ENCODE data around the gene ZNF699. TPM values are rescaled to one million over a fixed set of nuclear protein-coding genes. Genes with fewer than 3 reads are reported as not detected.
"Not testable (repeated sequence)": the region's sequence is repeated elsewhere in the genome, so short reads cannot be mapped to it uniquely, and the experiment has no call there.

The ZNF699 gene
- polyA plus RNA-seq, 1 donor (not counting 4 experiments of a cell fraction or from before 2014, with no cell fraction given): 3.7 TPM

DNA sequence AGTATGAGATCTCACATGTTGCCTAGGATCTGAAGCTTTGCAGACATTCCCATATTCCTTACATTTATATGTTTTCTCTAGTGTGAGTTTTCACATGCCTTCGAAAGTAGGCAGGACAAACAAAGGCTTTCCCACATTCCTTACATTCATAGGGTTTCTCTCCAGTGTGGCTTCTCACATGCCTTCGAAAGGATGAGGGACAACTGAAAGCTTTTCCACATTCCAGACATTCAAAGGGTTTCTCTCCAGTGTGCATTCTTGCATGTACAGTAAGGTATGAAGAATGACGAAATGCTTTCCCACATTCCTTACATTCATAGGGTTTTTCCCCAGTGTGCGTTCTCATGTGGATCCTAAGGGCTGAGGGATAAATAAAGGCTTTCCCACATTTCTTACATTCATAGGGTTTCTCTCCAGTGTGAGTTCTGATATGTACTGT, 14.2 kb downstream of the ZNF699 start:
- Histone ChIP-seq H3K36me3 (ENCODE audit: control insufficient read depth in 2 of 2, extremely low read depth in 1 of 2, insufficient read depth in 2 of 2, low read length in 2 of 2) (peaks cover 15 to 24% of the 10 kb centered on the region in 2 experiments), H3K4me1 (ENCODE audit: control insufficient read depth, extremely low read depth, insufficient read depth, low read length) (no peaks in the 10 kb centered on the region), H3K4me2 (ENCODE audit: control insufficient read depth, extremely low read depth, insufficient read depth, low read depth, low read length) (no peak overlapping the region), H3K4me3 (ENCODE audit: control insufficient read depth in 2 of 3, extremely low read depth in 1 of 3, insufficient read depth in 2 of 3, low read depth in 1 of 3, low read length in 3 of 3) (no peak overlapping the region), H3K27ac (ENCODE audit: control insufficient read depth, insufficient read depth, low read length) (no peak overlapping the region), H3K27me3 (ENCODE audit: control insufficient read depth, extremely low read depth, insufficient read depth, low read length) (no peaks in the 10 kb centered on the region), H4K20me1 (ENCODE audit: control insufficient read depth, extremely low read depth, insufficient read depth, low read length) (no peaks in the 10 kb centered on the region), H3K9ac (ENCODE audit: control insufficient read depth, extremely low read depth, insufficient read depth, low read length) (no peak overlapping the region), H3K9me1 (ENCODE audit: control insufficient read depth, extremely low read depth, insufficient read depth, low read length) (no peaks in the 10 kb centered on the region), H3K79me2 (ENCODE audit: control insufficient read depth, insufficient read depth, low read length) (peaks cover 5% of the 10 kb centered on the region), H3K9me3 (ENCODE audit: control insufficient read depth, low read depth, low read length) (peaks cover 53% of the 10 kb centered on the region), H2AFZ (ENCODE audit: control insufficient read depth, low read length) (no peak overlapping the region)
- dilution Hi-C loops (cut with MboI; ENCODE audit: extremely low pct_ligation_motif_present, low sequenced_read_pairs): no loop called here
- FAIRE-seq (peak; percentile 49), DNase-seq (ENCODE audit: low read depth, low spot score) (no peak)
- no peak for TF ChIP-seq CTCF (optimal IDR thresholded peaks at IDR 0.05 in 1 of 3, IDR thresholded peaks at IDR 0.05 in 1 of 3, conservative IDR thresholded peaks at IDR 0.05 in 1 of 3; ENCODE audit: extremely low read depth in 1 of 3, insufficient read depth in 2 of 3, low read length in 3 of 3)
- no peak for TF ChIP-seq EZH2 (IDR thresholded peaks at IDR 0.05; ENCODE audit: low read length)

- no peaks in the 10 kb centered on the region for H3K27me3 ChIP-seq (ENCODE audit: control insufficient read depth, extremely low read depth, insufficient read depth, low read length)
- dilution Hi-C loops (cut with MboI; ENCODE audit: extremely low pct_ligation_motif_present, low sequenced_read_pairs): no loop called here
- H4K20me1 ChIP-seq (ENCODE audit: control insufficient read depth, extremely low read depth, insufficient read depth, low read length): no peaks in the 10 kb centered on the region
- H3K36me3 ChIP-seq (ENCODE audit: control insufficient read depth in 2 of 2, extremely low read depth in 1 of 2, insufficient read depth in 2 of 2, low read length in 2 of 2): peaks cover 4 to 6% of the 10 kb centered on the region in 2 experiments
- no peak overlapping the region for H3K9ac ChIP-seq (ENCODE audit: control insufficient read depth, extremely low read depth, insufficient read depth, low read length)
- no peaks in the 10 kb centered on the region for H3K4me1 ChIP-seq (ENCODE audit: control insufficient read depth, extremely low read depth, insufficient read depth, low read length)
- H3K27ac ChIP-seq (ENCODE audit: control insufficient read depth, insufficient read depth, low read length): no peak overlapping the region
- H3K9me1 ChIP-seq (ENCODE audit: control insufficient read depth, extremely low read depth, insufficient read depth, low read length): no peaks in the 10 kb centered on the region
- H3K4me2 ChIP-seq (ENCODE audit: control insufficient read depth, extremely low read depth, insufficient read depth, low read depth, low read length): no peak overlapping the region
- peaks cover 2% of the 10 kb centered on the region for H3K79me2 ChIP-seq (ENCODE audit: control insufficient read depth, insufficient read depth, low read length)
- H2AFZ ChIP-seq (ENCODE audit: control insufficient read depth, low read length): no peak overlapping the region
- H3K9me3 ChIP-seq (ENCODE audit: control insufficient read depth, low read depth, low read length): peaks cover 23% of the 10 kb centered on the region
- DNase-seq (ENCODE audit: low read depth, low spot score) (no peak), FAIRE-seq (no peak)
- H3K4me3 ChIP-seq (ENCODE audit: control insufficient read depth in 2 of 3, extremely low read depth in 1 of 3, insufficient read depth in 2 of 3, low read depth in 1 of 3, low read length in 3 of 3): no peak overlapping the region
- TF ChIP-seq CTCF (optimal IDR thresholded peaks at IDR 0.05 in 1 of 3, IDR thresholded peaks at IDR 0.05 in 1 of 3, conservative IDR thresholded peaks at IDR 0.05 in 1 of 3; ENCODE audit: extremely low read depth in 1 of 3, insufficient read depth in 2 of 3, low read length in 3 of 3): no peak
These were observed 20.3 kb downstream of the ZNF699 start for GRCh38 chr19:9289231-9289884.

- DNase-seq (ENCODE audit: low read depth, low spot score); H3K9ac ChIP-seq (ENCODE audit: control insufficient read depth, extremely low read depth, insufficient read depth, low read length); H2AFZ ChIP-seq (ENCODE audit: control insufficient read depth, low read length); H3K4me1 ChIP-seq (ENCODE audit: control insufficient read depth, extremely low read depth, insufficient read depth, low read length); H3K9me1 ChIP-seq (ENCODE audit: control insufficient read depth, extremely low read depth, insufficient read depth, low read length); FAIRE-seq; H3K9me3 ChIP-seq (ENCODE audit: control insufficient read depth, low read depth, low read length); dilution Hi-C loops (cut with MboI; ENCODE audit: extremely low pct_ligation_motif_present, low sequenced_read_pairs); H3K4me3 ChIP-seq (ENCODE audit: control insufficient read depth in 2 of 3, extremely low read depth in 1 of 3, insufficient read depth in 2 of 3, low read depth in 1 of 3, low read length in 3 of 3); H3K4me2 ChIP-seq (ENCODE audit: control insufficient read depth, extremely low read depth, insufficient read depth, low read depth, low read length); H3K27me3 ChIP-seq (ENCODE audit: control insufficient read depth, extremely low read depth, insufficient read depth, low read length); H3K27ac ChIP-seq (ENCODE audit: control insufficient read depth, insufficient read depth, low read length); H4K20me1 ChIP-seq (ENCODE audit: control insufficient read depth, extremely low read depth, insufficient read depth, low read length); H3K36me3 ChIP-seq (ENCODE audit: control insufficient read depth in 2 of 2, extremely low read depth in 1 of 2, insufficient read depth in 2 of 2, low read length in 2 of 2); H3K79me2 ChIP-seq (ENCODE audit: control insufficient read depth, insufficient read depth, low read length): not testable (repeated sequence)
These were observed 26.2 kb downstream of the ZNF699 start for GRCh38 chr19:9283485-9283884.
